ENCODE measurements around the gene HS6ST1.

DNA sequence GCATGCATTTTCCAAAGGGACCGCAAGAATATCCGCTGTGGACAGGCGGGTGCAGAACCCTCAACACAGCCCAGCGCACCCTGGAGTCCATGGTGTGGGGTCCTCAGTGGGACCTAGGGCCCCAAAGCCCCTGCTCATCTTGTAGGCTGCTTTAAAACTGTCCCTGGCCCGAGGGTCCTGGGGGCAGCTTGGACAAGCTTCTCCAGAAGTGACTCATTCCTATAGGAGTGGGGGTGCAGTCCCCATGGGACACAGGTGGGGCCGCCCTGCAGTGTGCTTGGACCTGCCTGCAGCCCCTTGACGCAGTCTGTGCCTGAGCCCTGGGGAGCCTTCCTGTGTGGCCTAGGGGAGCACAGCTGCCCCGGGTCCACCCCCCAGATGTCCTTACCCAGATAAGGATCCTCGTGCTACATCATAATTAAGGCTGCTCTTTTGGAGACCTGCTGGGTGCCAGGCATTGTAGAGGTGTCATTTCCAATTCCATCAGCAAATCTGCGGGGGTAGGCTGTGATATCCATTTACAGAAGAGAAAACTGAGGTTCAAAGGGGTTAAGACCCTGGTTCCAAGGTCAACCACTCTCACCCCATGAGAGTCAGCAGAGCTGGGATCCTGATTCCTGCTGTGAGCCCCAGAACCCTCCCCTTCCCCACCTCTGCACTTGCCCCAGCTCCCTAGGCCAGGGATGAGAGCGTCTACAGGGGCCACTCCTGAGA is 1.7 kb upstream of the HS6ST1 start:
- TF ChIP-seq, protein P1, sequence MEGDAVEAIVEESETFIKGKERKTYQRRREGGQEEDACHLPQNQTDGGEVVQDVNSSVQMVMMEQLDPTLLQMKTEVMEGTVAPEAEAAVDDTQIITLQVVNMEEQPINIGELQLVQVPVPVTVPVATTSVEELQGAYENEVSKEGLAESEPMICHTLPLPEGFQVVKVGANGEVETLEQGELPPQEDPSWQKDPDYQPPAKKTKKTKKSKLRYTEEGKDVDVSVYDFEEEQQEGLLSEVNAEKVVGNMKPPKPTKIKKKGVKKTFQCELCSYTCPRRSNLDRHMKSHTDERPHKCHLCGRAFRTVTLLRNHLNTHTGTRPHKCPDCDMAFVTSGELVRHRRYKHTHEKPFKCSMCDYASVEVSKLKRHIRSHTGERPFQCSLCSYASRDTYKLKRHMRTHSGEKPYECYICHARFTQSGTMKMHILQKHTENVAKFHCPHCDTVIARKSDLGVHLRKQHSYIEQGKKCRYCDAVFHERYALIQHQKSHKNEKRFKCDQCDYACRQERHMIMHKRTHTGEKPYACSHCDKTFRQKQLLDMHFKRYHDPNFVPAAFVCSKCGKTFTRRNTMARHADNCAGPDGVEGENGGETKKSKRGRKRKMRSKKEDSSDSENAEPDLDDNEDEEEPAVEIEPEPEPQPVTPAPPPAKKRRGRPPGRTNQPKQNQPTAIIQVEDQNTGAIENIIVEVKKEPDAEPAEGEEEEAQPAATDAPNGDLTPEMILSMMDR (IDR thresholded peaks at IDR 0.05): no peak
- TF ChIP-seq POLR2A (IDR thresholded peaks at IDR 0.05): no peak

Data from gastroesophageal sphincter (tissue), 3 donors.